HFFc6 (cell line): ENCODE results near the gene EFHC1. TPM values are rescaled to one million over a fixed set of nuclear protein-coding genes. Genes with fewer than 3 reads are reported as not detected.

ENCODE experiments used
- DNase-seq: peaks from one replicate; pipeline ENCODE4 v3.0.0-alpha.2; 2018
- H3K27ac Mint-ChIP-seq: 2 replicates; pipeline ENCODE4 v1.8.0; 2020; ENCODE audit warnings: mild to moderate bottlenecking, mixed read lengths
- H3K27me3 Mint-ChIP-seq: 2 replicates; pipeline ENCODE4 v1.8.0; 2021; ENCODE audit warnings: mild to moderate bottlenecking, moderate library complexity, mixed read lengths; ENCODE audit not compliant: insufficient read depth
- H3K36me3 Mint-ChIP-seq: 2 replicates; pipeline ENCODE4 v1.8.0; 2021; ENCODE audit warnings: low read depth, mixed read lengths
- H3K4me1 Mint-ChIP-seq: 2 replicates; pipeline ENCODE4 v1.8.0; 2020; ENCODE audit warnings: low read depth, mixed read lengths
- H3K4me3 Mint-ChIP-seq: 2 replicates; pipeline ENCODE4 v1.8.0; 2020; ENCODE audit warnings: mild to moderate bottlenecking, moderate library complexity, mixed read lengths
- H3K9me3 Mint-ChIP-seq: 2 replicates; pipeline ENCODE4 v1.8.0; 2020; ENCODE audit warnings: mild to moderate bottlenecking, mixed read lengths
- CTCF ChIP-seq: fragments of 200-600 bp; sonication (generic); IDR thresholded peaks from 2 replicates; pipeline ENCODE4 v1.5.0; 2021; ENCODE audit warnings: antibody characterized with exemption, mild to moderate bottlenecking
- total RNA-seq, 6 experiments: library from RNA; stranded (reverse); fragmentation: NEBNext Ultra II Directional; extraction: Animal tissue kit (Norgen Biotek cat#: 25700); gene quantifications; 2 replicates in 1 of 6; 3 replicates in 5 of 6; pipeline ENCODE4 v1.2.3, GENCODE V29; 2021

Gene EFHC1
- total RNA-seq, 6 experiments from 2014 or later = 10.0 to 17.3 (median 13.8) TPM

- Mint-ChIP-seq H3K4me3 (peak overlapping the region; percentile 100), H3K27ac (peak overlapping the region; percentile 96)
- peak; percentile 43 for DNase-seq
Measured at GRCh38 chr6:52573295-52573694, 153.2 kb downstream of the EFHC1 start.

More at GRCh38 chr6:52573295-52573694, 153.2 kb downstream of the EFHC1 start:
- Mint-ChIP-seq H3K9me3 (no peaks in the 10 kb centered on the region), H3K4me1 (peaks cover 79% of the 10 kb centered on the region), H3K36me3 (peaks cover 51% of the 10 kb centered on the region), H3K27me3 (no peaks in the 10 kb centered on the region)
- TF ChIP-seq CTCF = peak; percentile 61

Other genes starting within 250 kb of the EFHC1 start
- gene IL17A, start 234.0 kb upstream of the EFHC1 start, total RNA-seq = not detected
- not detected for gene IL17F, start 175.8 kb upstream of the EFHC1 start, total RNA-seq
- 10 to 100 TPM; 32.5 to 57.6 (median 54.5) TPM for gene MCM3, start 135.6 kb upstream of the EFHC1 start, total RNA-seq
- 1 to 10 TPM; 2.8 to 3.8 (median 3.1) TPM for gene PAQR8, start 58.2 kb upstream of the EFHC1 start, total RNA-seq
- 100 to 1,000 TPM; 191 to 235 (median 215) TPM for gene TRAM2, start 156.7 kb downstream of the EFHC1 start, total RNA-seq